ENCODE measurements around the gene ST3GAL3.

Gene ST3GAL3

GRCh38 chr1:43963890-43964289, 256.6 kb downstream of the ST3GAL3 start:
- no peak for DNase-seq (ENCODE audit: low read depth)

- DNase-seq (ENCODE audit: low read depth) = no peak
Measured at GRCh38 chr1:43965316-43965715, 258.0 kb downstream of the ST3GAL3 start.

- DNase-seq (ENCODE audit: low read depth) = no peak
Measured at GRCh38 chr1:43968348-43968948, 261.1 kb downstream of the ST3GAL3 start.

GRCh38 chr1:43969416-43969745, 262.0 kb downstream of the ST3GAL3 start:
- DNase-seq (ENCODE audit: low read depth) = no peak

- DNase-seq (ENCODE audit: low read depth) = peak; percentile 92
Measured at GRCh38 chr1:43969746-43970466, 262.6 kb downstream of the ST3GAL3 start, which contains the start of gene DPH2. Gene DPH2, plus strand, starts transcription at chr1:43970010. Its CDS starts 166 bp downstream, at chr1:43970176.

GRCh38 chr1:43970502-43970901, 263.2 kb downstream of the ST3GAL3 start:
- DNase-seq (ENCODE audit: low read depth) = no peak

GRCh38 chr1:43970911-43971310, 263.6 kb downstream of the ST3GAL3 start:
- no peak for DNase-seq (ENCODE audit: low read depth)

GRCh38 chr1:43971336-43971980, 264.1 kb downstream of the ST3GAL3 start:
- DNase-seq (ENCODE audit: low read depth) = no peak

- DNase-seq (ENCODE audit: low read depth) = no peak
Measured at GRCh38 chr1:43973981-43974442, 266.7 kb downstream of the ST3GAL3 start.

GRCh38 chr1:43974443-43975248, 267.3 kb downstream of the ST3GAL3 start, which contains the start of gene ATP6V0B:
Gene ATP6V0B, plus strand, starts transcription at chr1:43974960. Its CDS starts 81 bp downstream, at chr1:43975041.
- peak; percentile 83 for DNase-seq (ENCODE audit: low read depth)

- no peak for DNase-seq (ENCODE audit: low read depth)
Measured at GRCh38 chr1:43975249-43975961, 268.1 kb downstream of the ST3GAL3 start.

GRCh38 chr1:43976045-43976444, 268.7 kb downstream of the ST3GAL3 start:
- no peak for DNase-seq (ENCODE audit: low read depth)

GRCh38 chr1:43976890-43977289, 269.6 kb downstream of the ST3GAL3 start:
- DNase-seq (ENCODE audit: low read depth) = no peak

- DNase-seq (ENCODE audit: low read depth) = no peak
Measured at GRCh38 chr1:43977376-43978263, 270.3 kb downstream of the ST3GAL3 start.

GRCh38 chr1:43978264-43978550, 270.9 kb downstream of the ST3GAL3 start:
- no peak for DNase-seq (ENCODE audit: low read depth)

GRCh38 chr1:43978551-43979260, 271.4 kb downstream of the ST3GAL3 start, which contains the start of gene B4GALT2:
Gene B4GALT2, plus strand, starts transcription at chr1:43979210. Its CDS starts 1,951 bp downstream, at chr1:43981161.
- no peak for DNase-seq (ENCODE audit: low read depth)

GRCh38 chr1:43979261-43979527, 271.9 kb downstream of the ST3GAL3 start:
- no peak for DNase-seq (ENCODE audit: low read depth)

GRCh38 chr1:43979528-43980254, 272.4 kb downstream of the ST3GAL3 start:
- DNase-seq (ENCODE audit: low read depth) = no peak
